RKO (cell line): ENCODE data around the gene MRPL10.

Source experiments
- DNase-seq: peaks from one replicate; pipeline ENCODE4 v3.0.0-alpha.2; 2016; ENCODE audit warnings: low spot score

Gene MRPL10

DNA sequence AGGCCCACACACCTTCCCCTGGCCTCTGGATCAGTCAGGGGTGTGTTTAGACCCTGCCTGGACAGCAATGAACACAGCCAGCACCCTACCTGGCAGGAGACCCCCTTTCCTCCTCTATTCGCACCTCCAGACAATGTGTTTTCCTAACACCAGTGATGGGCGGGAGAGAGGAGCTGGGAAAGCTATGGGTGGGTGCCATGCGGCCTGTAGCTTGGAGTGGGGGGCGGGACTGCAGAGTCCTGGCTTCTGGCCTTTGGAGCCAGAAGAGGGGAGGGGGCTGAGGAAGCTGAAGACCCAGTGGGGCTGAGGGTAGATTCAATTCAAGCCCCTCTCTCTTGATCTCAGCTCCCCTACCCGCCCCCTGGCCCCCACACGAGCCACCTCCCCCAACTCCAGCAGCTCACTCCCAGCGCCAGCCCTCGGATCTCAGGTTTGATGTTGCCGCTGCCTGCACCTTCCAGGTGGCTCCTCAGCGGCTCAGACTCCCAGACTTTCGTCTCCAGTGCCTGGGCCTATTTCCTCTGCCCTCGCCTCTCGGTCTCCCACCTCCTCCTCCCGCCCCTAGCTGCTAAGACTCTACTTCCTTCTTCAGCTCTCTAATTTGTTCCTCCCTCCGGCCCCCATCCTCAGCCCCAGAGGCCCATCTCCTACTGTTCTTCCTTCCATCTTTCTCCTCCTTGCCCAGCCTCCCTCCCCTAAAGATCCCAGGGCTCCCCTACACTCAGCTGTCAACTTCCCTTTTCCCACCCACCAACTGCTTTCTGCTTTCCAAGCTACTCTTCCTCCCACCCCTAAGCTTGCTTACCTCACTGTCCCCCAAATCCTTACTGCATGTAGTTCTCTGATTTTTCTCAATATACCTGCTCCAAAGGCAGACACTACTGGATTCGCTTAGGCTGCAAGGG, 26.5 kb upstream of the MRPL10 start:
- DNase-seq: no peak

DNA sequence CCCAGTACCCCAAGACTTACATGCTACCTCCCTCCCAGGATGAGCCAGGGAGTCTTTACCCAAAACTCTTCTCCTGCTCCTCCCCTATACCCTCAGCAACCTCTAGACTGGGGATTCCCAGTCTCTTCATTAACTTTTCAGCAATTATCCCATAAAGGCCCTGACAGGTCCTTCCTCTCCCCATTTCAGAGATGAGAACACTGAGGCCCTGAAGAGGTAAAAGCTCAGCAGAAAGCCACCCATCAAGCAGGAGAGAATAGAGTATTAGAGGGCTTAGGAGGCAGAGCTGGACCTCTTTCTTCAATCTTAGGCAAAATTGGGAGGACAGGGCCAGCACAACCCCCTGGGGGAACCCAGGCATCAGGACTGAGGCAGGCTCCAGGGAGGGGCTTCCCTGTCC, 25.5 kb upstream of the MRPL10 start:
- DNase-seq: no peak

DNA sequence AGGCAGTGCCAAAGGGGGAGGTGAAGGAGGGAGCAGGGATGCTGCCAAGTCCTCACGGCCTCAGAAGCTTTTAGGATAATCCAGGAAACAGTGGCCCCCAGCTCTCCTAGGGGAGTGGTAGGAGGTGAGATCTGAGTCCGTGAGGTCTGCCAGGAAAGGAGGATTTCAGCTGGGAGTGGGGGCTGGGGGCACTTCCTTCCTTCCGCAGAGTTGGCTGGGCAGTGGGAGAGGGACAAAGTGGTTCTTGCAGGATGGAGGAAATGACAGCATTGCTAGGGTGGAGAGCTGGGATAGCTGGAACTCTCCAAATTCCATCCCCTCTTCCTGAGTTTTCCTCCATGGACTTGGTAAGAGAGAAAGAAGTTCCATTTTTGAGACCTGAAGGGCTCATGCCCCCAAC, 24.4 kb upstream of the MRPL10 start:
- DNase-seq: no peak

DNA sequence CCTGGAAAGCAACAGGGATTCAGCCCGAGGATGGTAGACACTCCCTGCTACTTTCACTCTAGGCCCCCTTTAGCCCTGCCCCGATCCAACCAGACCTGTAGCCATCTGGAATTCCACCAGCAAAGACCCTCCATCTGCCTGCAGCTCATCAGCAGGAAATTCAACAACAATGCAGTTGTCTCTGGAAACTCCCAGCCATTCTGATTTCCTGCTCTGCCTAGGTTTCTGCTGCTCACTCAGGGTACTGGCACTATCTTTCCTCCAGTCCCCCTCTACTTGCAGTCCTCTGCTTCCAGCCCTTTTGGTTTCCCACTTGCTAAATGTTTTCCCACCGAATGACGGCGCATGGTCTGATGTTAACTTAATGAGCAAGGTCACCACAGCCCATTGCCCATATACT, 22.3 kb upstream of the MRPL10 start:
- no peak for DNase-seq

DNA sequence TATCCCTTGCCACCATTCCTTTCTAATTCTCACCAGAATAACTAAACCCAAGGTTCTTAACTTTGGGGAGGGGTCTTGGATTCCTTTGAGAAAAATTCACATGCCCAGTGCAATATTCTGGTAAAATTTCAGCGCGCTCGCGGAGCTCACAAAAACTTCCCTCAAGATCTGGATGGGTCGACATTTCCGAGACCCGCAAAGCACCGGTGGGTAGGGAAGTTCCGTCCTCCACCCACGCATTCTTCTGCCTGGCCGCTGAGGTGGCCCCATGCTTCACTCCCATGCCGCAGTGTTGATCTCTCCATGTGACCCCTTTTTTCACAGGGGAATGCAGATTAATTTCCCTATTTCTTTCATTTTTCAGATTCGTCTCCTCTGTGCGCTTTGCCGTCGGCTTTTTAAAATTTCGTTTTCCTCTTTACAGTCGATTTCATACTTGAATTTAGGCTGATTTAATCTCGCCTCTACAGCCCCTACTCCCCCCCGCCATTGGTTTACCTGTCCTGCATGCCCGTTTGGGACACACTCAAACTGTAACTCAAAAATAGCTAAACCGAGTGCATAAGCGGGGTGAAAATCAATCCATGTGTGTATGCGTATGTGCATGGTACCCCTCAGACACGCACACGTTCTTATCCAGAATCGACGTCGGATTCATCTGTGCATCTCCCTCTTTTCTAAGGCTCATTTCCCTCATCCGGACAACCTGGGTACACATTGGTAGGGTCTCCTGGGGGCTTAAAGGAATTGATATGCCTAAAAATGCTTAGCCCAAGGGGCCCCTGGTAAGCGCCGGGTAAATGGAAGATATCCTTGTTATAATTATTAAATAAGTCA, 21.0 kb upstream of the MRPL10 start:
- DNase-seq: no peak

DNA sequence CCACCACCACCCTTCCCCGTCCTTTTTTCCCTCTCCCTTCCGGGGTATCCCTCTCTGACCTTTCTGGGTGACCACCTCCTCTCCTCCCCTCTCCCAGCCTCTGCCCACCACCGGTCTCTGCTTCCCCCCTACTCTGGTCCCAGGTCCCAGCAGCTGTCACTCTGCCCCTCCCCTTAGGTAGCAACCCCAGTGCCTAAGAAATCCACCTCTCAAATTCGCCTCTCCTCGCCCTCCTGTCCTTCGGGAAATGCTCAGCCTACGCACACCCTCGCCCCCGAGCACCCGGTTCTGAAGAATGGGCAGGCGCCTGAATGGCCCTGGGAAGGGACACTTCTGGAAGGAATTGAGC, 20.4 kb upstream of the MRPL10 start:
- DNase-seq: no peak

DNA sequence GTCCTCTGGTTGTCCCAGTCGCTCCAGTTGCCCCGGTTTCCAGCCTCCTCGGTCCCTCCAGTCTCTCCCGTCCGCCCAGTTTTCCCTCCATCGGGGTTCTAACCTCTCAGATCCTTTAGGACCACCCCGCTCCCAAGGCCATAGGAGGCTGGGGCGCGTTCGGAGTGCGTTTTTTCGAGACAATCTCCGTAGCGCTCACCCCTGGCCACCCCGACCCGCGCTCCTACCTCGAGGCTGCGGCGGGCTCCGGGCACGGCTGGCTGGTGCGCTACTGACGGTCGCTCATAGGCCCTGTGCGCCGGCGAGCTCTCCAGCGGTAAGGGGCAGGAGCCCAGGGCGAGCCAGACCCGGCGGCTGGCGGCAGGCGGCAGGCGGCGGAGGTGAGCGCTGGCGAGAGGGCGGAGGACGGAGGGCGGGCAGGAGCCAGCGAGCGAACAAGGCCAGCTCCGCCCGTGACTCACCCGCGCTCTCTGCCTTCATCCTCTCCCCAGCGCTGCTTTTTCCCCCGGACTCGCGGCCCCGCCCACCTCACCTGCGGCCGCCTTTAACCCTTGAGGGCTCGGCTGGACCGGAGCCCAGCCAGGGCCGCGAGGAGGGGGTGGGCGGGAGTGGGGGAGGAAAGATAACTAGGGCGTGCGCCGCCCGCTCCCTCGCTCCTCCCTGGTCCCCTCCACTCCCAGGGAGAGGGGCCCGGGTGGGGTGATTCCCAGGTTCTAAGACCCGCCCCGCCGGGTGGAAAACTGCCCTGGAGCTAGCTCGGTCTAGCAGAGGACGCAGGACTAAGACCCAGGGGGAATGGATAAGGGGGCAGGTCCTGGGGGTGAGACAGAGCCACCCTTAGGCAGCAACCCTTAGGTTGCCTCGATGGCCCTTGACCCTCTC, 19.6 kb upstream of the MRPL10 start, which contains the start of gene SP6:
SP6 (minus strand) TSS at position 472 of the 882 bp plus-strand sequence. CDS start 2,734 bp downstream, outside the sequence.
- DNase-seq: peak; percentile 87

DNA sequence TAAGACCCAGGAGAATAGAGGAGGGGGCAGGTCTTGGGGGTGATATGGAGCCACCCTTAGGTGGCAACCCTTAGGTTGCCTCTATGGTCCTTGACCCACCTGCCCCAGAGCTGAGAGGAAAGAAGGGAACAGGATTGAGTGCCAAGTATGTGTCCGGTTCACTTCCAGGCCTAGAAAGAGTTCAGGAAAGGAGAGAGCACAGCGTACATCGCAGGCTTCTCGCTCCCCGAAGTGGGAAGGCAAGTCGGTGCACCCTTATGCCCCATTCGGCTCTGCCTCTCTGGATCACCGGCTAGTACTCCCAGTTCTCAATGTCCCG, 19.0 kb upstream of the MRPL10 start:
- DNase-seq: peak; percentile 52

DNA sequence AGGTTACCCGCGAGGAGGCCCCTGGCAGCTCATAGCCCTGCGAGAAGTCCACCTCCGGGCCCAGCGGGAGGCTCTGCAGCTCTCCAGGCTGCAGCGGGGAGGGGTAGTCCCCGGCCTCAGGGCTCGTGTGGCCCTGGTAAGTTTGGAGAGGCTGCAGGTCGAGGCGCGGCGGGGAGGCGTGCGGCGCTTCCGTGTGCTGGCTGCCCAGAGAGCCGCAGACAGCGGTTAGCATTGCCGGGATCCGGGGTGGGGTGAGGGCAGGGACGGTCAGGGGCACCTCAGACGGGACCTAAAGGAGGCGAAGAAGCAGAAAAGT, 16.8 kb upstream of the MRPL10 start:
- no peak for DNase-seq

DNA sequence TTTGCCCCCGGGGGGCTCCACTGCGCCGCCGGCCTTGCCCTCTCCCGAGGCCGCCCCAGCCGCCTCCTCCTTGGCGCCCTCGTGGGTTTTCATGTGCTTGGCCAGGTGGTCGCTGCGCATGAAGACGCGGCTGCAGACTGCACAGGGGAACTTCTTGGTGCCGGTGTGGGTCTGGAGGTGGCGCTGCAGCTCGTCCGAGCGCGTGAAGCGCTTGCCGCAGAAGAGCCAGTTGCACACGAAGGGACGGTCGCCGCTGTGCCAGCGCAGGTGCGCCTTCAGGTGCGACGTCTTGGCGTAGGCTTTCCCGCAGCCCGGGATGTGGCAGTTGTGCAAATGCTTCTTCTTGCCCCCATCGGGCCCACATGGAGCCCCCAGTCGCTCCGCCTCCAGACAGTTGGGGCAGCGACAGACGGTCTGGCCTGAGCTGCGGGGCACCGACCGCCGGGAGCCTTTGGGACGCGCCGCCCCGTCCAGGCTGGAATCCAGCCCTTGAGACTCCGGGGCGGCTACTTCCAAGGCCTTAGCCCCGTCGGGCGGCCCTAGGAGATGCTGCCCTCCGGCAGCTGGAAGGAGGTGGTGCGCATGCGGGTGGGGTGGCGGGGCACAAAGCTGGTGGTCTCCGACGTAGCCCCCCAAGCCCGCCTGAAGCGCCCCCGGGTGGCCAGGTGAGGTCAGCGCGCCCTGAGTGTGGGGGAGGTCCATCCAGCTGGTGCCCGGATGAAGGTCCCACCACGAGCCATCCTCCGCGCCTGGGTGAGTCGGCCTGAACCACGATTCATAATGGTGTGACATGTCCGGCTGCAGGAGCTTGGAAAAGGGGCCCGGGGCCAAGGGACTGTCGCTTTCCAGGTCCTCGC, 16.2 kb upstream of the MRPL10 start:
- no peak for DNase-seq

DNA sequence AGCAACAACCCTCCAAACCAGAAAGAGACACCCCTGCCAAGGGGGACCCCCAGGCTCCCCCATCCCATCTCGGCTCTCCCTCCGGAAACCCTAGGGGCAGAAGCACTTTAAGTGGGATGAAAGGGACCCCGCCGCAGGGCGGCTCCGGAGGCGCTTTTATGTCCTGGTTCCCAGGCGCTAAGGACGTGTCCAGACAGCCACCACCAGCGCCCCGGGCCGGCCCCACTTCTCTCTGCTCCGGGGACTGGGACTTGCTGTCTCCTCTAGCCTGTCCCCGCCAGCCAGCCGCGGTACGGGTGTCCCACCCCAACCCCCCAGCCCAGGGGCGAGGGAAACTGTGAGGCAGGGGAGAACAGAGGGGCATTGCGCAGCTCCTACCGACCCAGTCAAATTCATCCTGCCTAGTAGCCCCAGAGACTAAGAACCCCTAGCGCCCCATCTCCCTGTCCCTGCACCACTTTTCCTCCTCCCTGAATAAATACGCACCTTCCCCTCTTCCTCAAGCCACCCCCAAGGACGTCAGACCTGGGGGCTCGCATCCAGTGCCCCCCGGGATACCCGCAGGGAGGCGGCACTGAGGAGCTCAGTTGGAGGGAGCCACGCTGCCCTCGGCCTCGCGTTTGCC, 15.5 kb upstream of the MRPL10 start:
- DNase-seq: no peak

DNA sequence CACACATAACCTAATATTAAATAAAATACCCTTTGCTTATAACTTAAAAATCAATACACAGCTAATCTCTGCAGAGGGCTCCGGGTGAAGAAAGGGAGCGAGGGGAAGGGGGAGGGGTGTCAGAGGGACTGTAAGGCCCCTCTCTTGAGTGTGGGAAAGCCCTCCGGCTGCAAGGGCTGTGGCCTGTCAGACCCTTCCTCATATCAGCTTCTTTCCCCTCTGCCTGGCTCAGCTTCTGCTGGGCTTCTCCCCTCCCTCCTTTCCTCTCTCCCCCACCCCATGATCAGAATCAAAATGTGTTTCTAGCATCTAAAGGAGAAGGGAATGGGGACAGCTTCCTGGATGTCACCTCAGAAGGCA, 14.4 kb upstream of the MRPL10 start:
- no peak for DNase-seq

DNA sequence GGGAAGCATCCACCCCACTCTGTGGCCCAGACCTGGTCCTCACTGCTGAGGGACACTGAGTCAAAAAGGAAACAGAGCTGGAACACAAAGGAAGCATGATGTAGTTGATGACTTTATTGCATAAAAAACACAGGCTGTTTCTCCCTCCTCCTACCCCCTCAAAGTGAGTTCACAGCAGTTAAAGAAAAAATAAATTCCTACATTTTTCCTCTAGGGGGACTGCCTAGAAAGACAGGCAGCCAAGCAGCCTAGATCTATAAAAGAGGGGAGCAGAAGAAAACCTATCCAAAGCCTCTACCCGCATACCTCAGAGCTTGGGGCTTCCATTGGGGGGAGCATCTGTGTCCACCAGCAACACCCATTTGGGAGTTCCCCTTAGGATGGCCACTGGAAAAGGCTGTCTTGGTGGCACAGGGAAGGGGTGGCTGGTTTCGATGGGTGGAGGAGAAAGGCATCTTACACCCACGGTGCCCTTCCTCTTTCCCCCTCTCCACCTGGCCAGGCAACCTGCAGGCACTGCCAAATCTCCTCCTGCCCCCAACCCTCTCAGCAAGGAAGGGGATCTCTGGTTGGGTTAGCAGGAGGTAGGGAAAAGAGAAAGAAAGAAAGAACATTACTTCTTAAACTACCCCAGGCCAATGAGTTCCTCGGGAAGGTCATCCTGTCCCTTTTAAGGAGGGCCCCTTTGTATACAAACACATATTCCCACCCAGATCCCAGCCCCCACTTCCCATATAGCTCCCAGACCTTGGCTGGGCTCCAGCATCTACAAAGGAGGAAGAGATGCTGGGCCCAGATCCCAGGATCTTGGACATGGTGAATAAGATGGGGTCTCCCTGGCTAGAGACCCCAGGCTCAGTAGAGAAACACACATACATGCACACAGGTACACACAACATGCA, 13.7 kb upstream of the MRPL10 start:
- peak; percentile 40 for DNase-seq

DNA sequence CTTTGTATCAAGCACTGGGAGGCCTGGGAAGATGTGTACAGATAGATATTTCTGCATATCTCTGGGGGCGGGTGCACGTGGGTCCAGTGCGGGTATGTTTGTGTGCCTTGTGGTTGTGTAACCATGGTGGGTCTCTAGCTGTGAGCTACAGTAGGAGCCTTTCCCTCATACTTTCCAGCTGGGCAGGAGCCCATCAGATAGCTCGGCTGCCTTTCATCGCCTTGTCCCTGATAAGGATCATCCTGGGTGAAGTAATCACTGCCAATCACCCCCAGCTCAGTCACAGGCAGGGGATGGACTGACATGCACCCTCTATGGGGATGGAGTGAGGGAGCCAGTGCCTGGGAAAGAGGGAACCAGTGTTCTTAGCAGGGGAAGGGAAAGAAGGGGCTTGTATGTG, 12.9 kb upstream of the MRPL10 start:
- no peak for DNase-seq

DNA sequence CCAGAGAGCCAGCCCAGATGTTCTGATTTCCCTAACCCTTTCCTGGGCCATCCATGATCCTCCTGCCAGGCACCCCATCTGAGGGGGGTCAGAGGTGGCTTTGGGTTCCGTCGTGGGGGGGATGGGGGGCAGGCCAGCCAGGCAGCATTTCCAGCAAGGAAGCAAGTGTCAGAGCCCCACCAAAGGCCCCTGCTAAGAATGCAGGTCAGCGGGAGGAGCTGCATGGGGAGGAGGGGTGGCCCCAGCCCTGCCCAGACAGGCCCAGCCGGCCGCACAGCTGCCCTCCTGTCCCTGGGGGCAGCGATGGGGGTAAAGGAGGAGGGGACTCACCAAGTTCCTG, 12.0 kb upstream of the MRPL10 start:
- no peak for DNase-seq

DNA sequence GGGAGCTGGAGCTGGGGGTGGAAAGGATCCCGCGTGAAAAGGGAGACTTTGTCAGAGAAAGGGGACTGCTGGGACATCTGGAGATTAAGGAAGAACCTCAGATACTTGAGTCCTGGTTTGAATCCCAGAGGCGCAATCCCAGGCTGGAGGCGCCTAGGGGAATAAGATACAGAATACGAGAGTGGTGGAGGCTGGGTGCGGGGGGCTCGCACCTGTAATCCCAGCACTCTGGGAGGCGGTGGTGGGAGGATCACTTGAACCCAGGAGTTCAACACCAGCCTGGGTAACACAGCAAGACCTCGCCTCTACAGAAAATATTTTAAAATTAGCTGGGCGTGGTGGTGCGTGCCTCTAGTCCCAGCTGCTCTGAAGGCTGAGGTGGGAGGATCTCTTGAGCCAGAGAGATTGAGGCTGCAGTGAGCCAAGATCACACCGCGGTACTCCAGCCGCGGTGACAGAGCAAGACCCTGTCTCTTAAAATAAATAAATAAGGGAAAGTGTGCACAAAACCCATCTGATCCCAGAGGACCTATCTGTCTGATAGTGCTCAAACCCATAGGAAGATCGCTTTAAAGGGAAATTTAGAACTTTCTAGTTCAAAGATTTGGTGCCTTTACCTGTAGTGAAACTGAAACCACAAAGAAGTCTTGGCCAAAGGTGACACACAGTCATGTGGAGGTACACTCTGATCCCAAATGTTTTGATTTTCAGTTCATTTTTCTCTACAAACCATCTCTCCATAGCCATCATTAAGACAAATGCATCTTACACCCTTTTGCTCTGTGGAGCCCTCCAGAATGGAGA, 10.3 kb upstream of the MRPL10 start:
- no peak for DNase-seq

DNA sequence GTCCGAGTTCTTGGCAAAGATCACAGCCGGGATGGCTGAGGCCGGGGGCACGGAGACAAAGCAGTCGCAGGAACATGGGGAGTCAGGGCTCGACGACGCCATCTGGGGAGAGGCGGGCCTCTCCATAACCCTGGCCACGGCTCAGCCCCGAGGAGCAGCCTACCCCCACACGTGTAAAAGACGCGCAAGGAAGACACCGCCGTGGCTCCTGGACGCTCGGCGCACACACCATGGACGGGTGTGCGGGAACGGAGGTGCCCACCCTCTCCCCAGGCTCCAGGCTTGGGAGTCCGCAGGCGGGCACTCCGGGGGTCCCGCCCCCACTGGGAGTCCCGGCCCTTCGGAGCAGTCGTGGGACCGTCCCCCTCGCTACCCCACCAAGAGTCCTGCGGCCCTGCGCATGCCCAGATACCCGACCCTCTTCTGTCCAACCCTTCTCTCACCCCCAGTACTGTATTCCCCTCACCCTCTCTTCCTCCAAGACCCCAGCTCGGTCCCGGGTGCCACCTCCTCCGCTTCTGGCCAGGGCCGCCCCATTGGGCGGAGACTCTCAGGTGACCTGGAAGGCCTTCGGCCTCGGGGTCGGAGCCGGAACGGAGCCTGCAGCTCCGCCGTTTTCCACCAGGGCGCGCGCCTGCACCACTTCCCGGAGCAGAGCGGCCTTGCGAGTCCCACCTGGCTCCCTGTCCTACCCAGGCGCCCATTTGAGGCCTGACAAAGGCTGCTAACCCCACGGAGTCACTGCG, 9.6 kb upstream of the MRPL10 start, which contains the start of gene SCRN2:
SCRN2 (minus strand) TSS at position 532 of the 746 bp plus-strand sequence; CDS start at position 102, 430 bp downstream.
- peak; percentile 87 for DNase-seq

DNA sequence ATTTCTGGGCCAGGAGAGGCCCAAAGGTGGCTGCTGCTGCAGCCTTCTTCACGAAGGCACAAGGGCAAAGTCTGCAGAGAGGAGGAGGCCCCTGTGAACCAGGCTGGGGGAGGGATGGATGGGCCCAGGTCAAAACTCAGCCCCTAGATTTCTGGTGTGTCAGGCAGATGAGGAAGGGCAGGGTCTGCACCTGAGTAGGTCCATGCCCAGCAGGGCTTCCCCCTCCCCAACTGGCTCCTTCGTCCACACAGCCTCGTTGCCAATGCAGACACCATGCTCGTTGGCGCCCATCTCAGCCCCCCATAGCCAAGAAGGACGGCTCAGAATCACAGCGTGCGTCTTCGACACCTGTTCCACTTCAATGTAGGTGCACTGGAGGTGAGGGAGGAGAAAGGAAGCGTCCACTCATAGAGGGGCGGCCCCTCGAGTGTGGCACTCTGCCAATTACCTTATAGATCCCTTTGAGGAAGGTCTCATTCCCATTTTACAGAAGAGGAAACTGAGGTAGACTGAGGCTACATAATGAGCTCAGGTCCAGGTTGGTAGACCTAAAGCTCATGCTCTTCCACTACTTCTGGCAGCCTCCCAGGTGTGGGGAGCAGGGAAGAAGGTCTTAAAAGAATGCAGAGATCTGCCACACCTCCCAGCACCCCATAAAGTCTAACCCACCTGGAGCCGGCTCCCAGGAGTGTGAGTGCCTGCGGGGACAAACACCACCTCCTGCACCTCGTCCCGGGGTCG, 8.8 kb upstream of the MRPL10 start:
- no peak for DNase-seq
